HG02852 (cell line): ENCODE data around the gene SIK3.

ENCODE experiments used
- ATAC-seq: cut with Tn5 transposase; IDR thresholded peaks from one replicate; pipeline ENCODE4 v1.9.1; 2021; ENCODE audit warnings: mild to moderate bottlenecking, moderate library complexity; ENCODE audit not compliant: unreplicated experiment

Gene SIK3

GRCh38 chr11:116972691-116973090, 125.5 kb downstream of the SIK3 start:
- no peak for ATAC-seq

GRCh38 chr11:116970485-116971292, 127.5 kb downstream of the SIK3 start:
- ATAC-seq: no peak

GRCh38 chr11:116969694-116970093, 128.5 kb downstream of the SIK3 start:
- ATAC-seq: no peak

- ATAC-seq: no peak
These were observed 134.0 kb downstream of the SIK3 start for GRCh38 chr11:116964269-116964668.

- ATAC-seq: no peak
These were observed 134.4 kb downstream of the SIK3 start for GRCh38 chr11:116963813-116964212.

GRCh38 chr11:116962108-116962507, 136.1 kb downstream of the SIK3 start:
- no peak for ATAC-seq

GRCh38 chr11:116960930-116961329, 137.3 kb downstream of the SIK3 start:
- ATAC-seq: no peak

GRCh38 chr11:116958246-116958645, 140.0 kb downstream of the SIK3 start:
- no peak for ATAC-seq

- ATAC-seq: no peak
These were observed 142.3 kb downstream of the SIK3 start for GRCh38 chr11:116955949-116956348.

GRCh38 chr11:116955548-116955947, 142.7 kb downstream of the SIK3 start:
- no peak for ATAC-seq

- no peak for ATAC-seq
These were observed 144.5 kb downstream of the SIK3 start for GRCh38 chr11:116953530-116954285.

- ATAC-seq: no peak
These were observed 146.5 kb downstream of the SIK3 start for GRCh38 chr11:116951762-116952161.

GRCh38 chr11:116950210-116950609, 148.0 kb downstream of the SIK3 start:
- ATAC-seq: no peak

- no peak for ATAC-seq
These were observed 149.8 kb downstream of the SIK3 start for GRCh38 chr11:116948391-116948790.

GRCh38 chr11:116946414-116946813, 151.8 kb downstream of the SIK3 start:
- ATAC-seq: no peak

- ATAC-seq: no peak
These were observed 158.7 kb downstream of the SIK3 start for GRCh38 chr11:116939499-116939898.

GRCh38 chr11:116938471-116939070, 159.7 kb downstream of the SIK3 start:
- no peak for ATAC-seq

- ATAC-seq: no peak
These were observed 161.3 kb downstream of the SIK3 start for GRCh38 chr11:116936754-116937446.

GRCh38 chr11:116935514-116935913, 162.7 kb downstream of the SIK3 start:
- no peak for ATAC-seq

GRCh38 chr11:116935089-116935488, 163.1 kb downstream of the SIK3 start:
- no peak for ATAC-seq

GRCh38 chr11:116933961-116934360, 164.3 kb downstream of the SIK3 start:
- no peak for ATAC-seq
